Measurements from ENCODE around the gene SDK1. TPM values are rescaled to one million over a fixed set of nuclear protein-coding genes. Genes with fewer than 3 reads are reported as not detected.

Gene SDK1
- total and polyA plus RNA-seq, 10 of the 15 experiments (the other 5 are each of a cell fraction or from before 2014, with no cell fraction given), result 0.14 to 0.33 TPM; not detected in 8

- Histone ChIP-seq H3K79me2 (ENCODE audit: control insufficient read depth, insufficient read depth, low read length) (no peaks in the 10 kb centered on the region), H3K4me2 (ENCODE audit: control insufficient read depth, insufficient read depth) (peak overlapping the region; percentile 30; the same call in 1 of the 2 replicates), H4K20me1 (ENCODE audit: control insufficient read depth, insufficient read depth) (no peaks in the 10 kb centered on the region), H3K36me3 (ENCODE audit: control insufficient read depth in 2 of 2, insufficient read depth in 2 of 2, low read length in 1 of 2) (no peaks in the 10 kb centered on the region), H3K9me3 (replicated peaks; ENCODE audit: control insufficient read depth, insufficient read depth, low read length) (peaks cover 2% of the 10 kb centered on the region; the same call in 1 of the 3 replicates), H3K4me3 (peak overlapping the region; percentile 4; the same call in 1 of the 2 replicates), H3K27ac (ENCODE audit: control insufficient read depth, insufficient read depth) (peak overlapping the region; percentile 69), H3K4me1 (ENCODE audit: control insufficient read depth, insufficient read depth, low read length) (peaks cover 10% of the 10 kb centered on the region), H2AFZ (ENCODE audit: control insufficient read depth, low read depth, low read length) (no peak overlapping the region), H3K9ac (ENCODE audit: control insufficient read depth, insufficient read depth, low read length) (peak overlapping the region; percentile 14; the same call in 1 of the 2 replicates), H3K27me3 (replicated peaks in 1 of 2; ENCODE audit: control insufficient read depth in 2 of 2, insufficient read depth in 2 of 2, low read length in 1 of 2) (no peaks in the 10 kb centered on the region)
- DNase-seq (ENCODE audit: low read depth, low spot score) (peak; percentile 31), FAIRE-seq (peak; percentile 52), ATAC-seq (peak; percentile 66)
- in situ Hi-C loops (cut with MboI) (no loop called here), intact Hi-C loops (cut with micrococcal nuclease; ENCODE audit: unreplicated experiment) (no loop called here)
- SMC1A ChIA-PET (ENCODE audit: uncharacterized antibody, unreplicated experiment), result interaction anchor here (1.3 kb wide), 1 partner anchor 11 kb away, joined by 4 read pairs; no protein-coding TSS in a partner anchor
- TF ChIP-seq RUNX3 (IDR thresholded peaks at IDR 0.05; ENCODE audit: low read length) (peak; percentile 26; the same call in 1 of the 2 replicates), EP300 (IDR thresholded peaks at IDR 0.05; ENCODE audit: borderline replicate concordance in 1 of 2, control insufficient read depth in 1 of 2, low read depth in 2 of 2, low read length in 2 of 2) (0 out of 4 replicates have a peak, but pooled peaks of 1 of the 2 experiments have one; percentile 24), ZNF384 (IDR thresholded peaks at IDR 0.05; ENCODE audit: borderline replicate concordance, low read depth, low read length) (no peak), POU2F2 (IDR thresholded peaks at IDR 0.05; ENCODE audit: borderline replicate concordance, low read depth, low read length) (peak; percentile 67; the same call in 1 of the 3 replicates), PAX5 (IDR thresholded peaks at IDR 0.05; ENCODE audit: borderline replicate concordance, low read depth, low read length) (peak; percentile 90), BHLHE40 (IDR thresholded peaks at IDR 0.05; ENCODE audit: borderline replicate concordance in 1 of 2, low read depth in 2 of 2, low read length in 1 of 2) (peak; percentile 26 to 58; a peak in 1 of 4 replicates), IRF4 (IDR thresholded peaks at IDR 0.05; ENCODE audit: low read depth, low read length) (0 out of 2 replicates have a peak, but pooled peaks have one; percentile 47), USF1 (IDR thresholded peaks at IDR 0.05; ENCODE audit: borderline replicate concordance, extremely low read length, insufficient read depth, low read depth, low read length) (no peak)
- RAD21 ChIA-PET (ENCODE audit: unreplicated experiment), result no interaction called here
- 1% methylated on average over 11 of the region's 11 CpGs for WGBS (ENCODE audit: insufficient coverage, insufficient replicate concordance, low lambda C conversion rate, missing lambda C conversion rate)
- CTCF ChIA-PET, result no interaction called here
- BruUV-seq (replicated peaks), result no TSS peak
- POLR2A ChIA-PET, result no interaction called here
Observed at GRCh38 chr7:3956949-3957348, 655.9 kb downstream of the SDK1 start.

All from GM12878 (cell line).